GM12878 (cell line): ENCODE results near the gene FOXRED2. TPM values are rescaled to one million over a fixed set of nuclear protein-coding genes. Genes with fewer than 3 reads are reported as not detected.

Experiments used
- BACH1 ChIP-seq: fragments of 450-650 bp; IDR thresholded peaks from 2 replicates; pipeline ENCODE4 v1.6.1; 2017; ENCODE audit warnings: mild to moderate bottlenecking, borderline replicate concordance
- BCL3 ChIP-seq: IDR thresholded peaks from 2 replicates; pipeline ENCODE4 v1.6.1; 2011; ENCODE audit warnings: borderline replicate concordance, low read depth, mild to moderate bottlenecking, moderate library complexity, low read length; ENCODE audit not compliant: insufficient read depth, poor library complexity, severe bottlenecking
- CHD4 ChIP-seq: fragments of 200-600 bp; sonication (generic); IDR thresholded peaks from 2 replicates; pipeline ENCODE4 v1.6.1; 2016; ENCODE audit warnings: mild to moderate bottlenecking
- CTCF ChIP-seq, 3 experiments: IDR thresholded peaks in 2 of 3; conservative IDR thresholded peaks in 1 of 3; 2 replicates each; pipeline ENCODE4 v1.5.1; 2011; ENCODE audit warnings: low read depth in 3 of 3, low read length in 3 of 3, mild to moderate bottlenecking in 3 of 3, control low read depth in 2 of 3, moderate library complexity in 2 of 3, inconsistent platforms in 1 of 3, mixed read lengths in 1 of 3; ENCODE audit not compliant: control insufficient read depth in 2 of 3, insufficient read depth in 1 of 3; ENCODE audit errors: extremely low read depth in 1 of 3
- E4F1 ChIP-seq: fragments of 450-650 bp; IDR thresholded peaks from 2 replicates; pipeline ENCODE4 v1.6.1; 2018; ENCODE audit warnings: borderline replicate concordance, mild to moderate bottlenecking; ENCODE audit not compliant: partially characterized antibody
- EP300 ChIP-seq, 2 experiments: fragments of 150-350 bp in 1 of 2; IDR thresholded peaks; 2 replicates each; pipeline ENCODE4 v1.6.1; 2011 to 2012; ENCODE audit warnings: low read depth in 2 of 2, low read length in 2 of 2, borderline replicate concordance in 1 of 2, improper control_type of control experiment in 1 of 2, inconsistent platforms in 1 of 2; ENCODE audit not compliant: control insufficient read depth in 1 of 2
- KAT2A ChIP-seq: conservative IDR thresholded peaks from 2 replicates; pipeline ENCODE4 v1.6.1; 2011; ENCODE audit warnings: low read depth, low read length; ENCODE audit not compliant: control insufficient read depth
- LARP7 ChIP-seq: fragments of 450-650 bp; IDR thresholded peaks from 2 replicates; pipeline ENCODE4 v1.6.1; 2017; ENCODE audit warnings: mild to moderate bottlenecking
- NFIC ChIP-seq: IDR thresholded peaks from 2 replicates; pipeline ENCODE4 v1.6.1; 2012; ENCODE audit warnings: low read depth, mild to moderate bottlenecking, inconsistent platforms, low read length, moderate library complexity
- NR2F1 ChIP-seq: fragments of 450-650 bp; conservative IDR thresholded peaks from 2 replicates; pipeline ENCODE4 v1.6.1; 2017; ENCODE audit warnings: mild to moderate bottlenecking
- PAX5 ChIP-seq: IDR thresholded peaks from 2 replicates; pipeline ENCODE4 v1.6.1; 2011; ENCODE audit warnings: low read depth, low read length, borderline replicate concordance
- PKNOX1 ChIP-seq: fragments of 450-650 bp; IDR thresholded peaks from 2 replicates; pipeline ENCODE4 v1.6.1; 2016; ENCODE audit warnings: mild to moderate bottlenecking
- POLR2AphosphoS5 ChIP-seq: IDR thresholded peaks from 2 replicates; pipeline ENCODE4 v1.6.1; 2011; ENCODE audit warnings: mild to moderate bottlenecking, low read length, inconsistent platforms
- RCOR1 ChIP-seq: conservative IDR thresholded peaks from 2 replicates; pipeline ENCODE4 v1.6.1; 2012; ENCODE audit warnings: low read depth, low read length, improper control_type of control experiment
- REST ChIP-seq: IDR thresholded peaks from 2 replicates; pipeline ENCODE4 v1.6.1; 2012; ENCODE audit warnings: mild to moderate bottlenecking, low read depth, low read length
- SIX5 ChIP-seq: IDR thresholded peaks from 2 replicates; pipeline ENCODE4 v1.6.1; 2011; ENCODE audit warnings: mild to moderate bottlenecking, low read depth, low read length, moderate library complexity; ENCODE audit not compliant: severe bottlenecking
- TCF7 ChIP-seq: IDR thresholded peaks from 2 replicates; pipeline ENCODE4 v1.6.1; 2014; ENCODE audit warnings: antibody characterized with exemption, borderline replicate concordance
- WRNIP1 ChIP-seq: IDR thresholded peaks from 2 replicates; pipeline ENCODE4 v1.6.1; 2011; ENCODE audit warnings: low read depth, low read length, improper control_type of control experiment, borderline replicate concordance
- polyA plus RNA-seq, 11 experiments: library from polyadenylated mRNA; depleted of rRNA in 4 of 11; unstranded in 6 of 11; stranded (reverse) in 5 of 11; fragments of >200 nt; fragmentation: Nextera tagmentation in 4 of 11; fragmentation: Illumina TruSeq in 1 of 11; extraction: Ambion mirVana in 4 of 11; extraction: Trizol in 1 of 11; gene quantifications; 1 replicate in 1 of 11; 2 replicates in 10 of 11; pipeline versions ENCODE4 v1.2.1 to v1.2.3, GENCODE V29; 2011 to 2016; ENCODE audit warnings: inconsistent platforms in 2 of 11, missing spikeins in 2 of 11, low read depth in 1 of 11
- total RNA-seq, 4 experiments: library from RNA; depleted of rRNA in 3 of 4; stranded (reverse); fragments of >200 nt in 3 of 4; fragmentation: Illumina TruSeq in 1 of 4; extraction: Trizol in 1 of 4; gene quantifications; 2 replicates each; pipeline versions ENCODE4 v1.2.1 to v1.2.3, GENCODE V29; 2013 to 2021

The FOXRED2 gene
- total and polyA plus RNA-seq, 10 of the 15 experiments (the other 5 are each of a cell fraction or from before 2014, with no cell fraction given): 1.8 to 28.8 (median 7.6) TPM

- TF ChIP-seq REST (no peak), NR2F1 (peak; percentile 55), PKNOX1 (peak; percentile 96), E4F1 (peak; percentile 84), LARP7 (peak; percentile 58), WRNIP1 (no peak), SIX5 (no peak), RCOR1 (no peak), BCL3 (no peak), NFIC (0 out of 2 replicates have a peak, but pooled peaks have one; percentile 24), EP300 (IDR thresholded peaks at IDR 0.05; ENCODE audit: borderline replicate concordance in 1 of 2, control insufficient read depth in 1 of 2, low read depth in 2 of 2, low read length in 2 of 2) (no peak), KAT2A (no peak), TCF7 (no peak), CTCF (IDR thresholded peaks at IDR 0.05 in 2 of 3, conservative IDR thresholded peaks at IDR 0.05 in 1 of 3; ENCODE audit: control insufficient read depth in 2 of 3, extremely low read depth in 1 of 3, insufficient read depth in 1 of 3, low read depth in 3 of 3, low read length in 3 of 3) (no peak), CHD4 (no peak), POLR2AphosphoS5 (peak; percentile 98), PAX5 (peak; percentile 15; the same call in 1 of the 2 replicates), BACH1 (peak; percentile 56; the same call in 1 of the 2 replicates)
These were observed 25.3 kb downstream of the FOXRED2 start, which contains the start of gene TXN2 (continued) for GRCh38 chr22:36481393-36482168.
